Body of pancreas (tissue), 4 donors: ENCODE data around the gene SRP54.

ENCODE experiments used
- CTCF ChIP-seq, 7 experiments: fragments of 450-650 bp in 4 of 7; fragments of 200-600 bp in 3 of 7; sonication (generic) in 3 of 7; IDR thresholded peaks; one replicate each; pipeline ENCODE4 v1.5.1; 2016 to 2019; ENCODE audit warnings: antibody characterized with exemption in 7 of 7
- POLR2A ChIP-seq, 3 donors: fragments of 450-650 bp; IDR thresholded peaks; one replicate each; pipeline ENCODE4 v1.6.1; 2016; ENCODE audit warnings: antibody characterized with exemption in 3 of 3, mild to moderate bottlenecking in 2 of 3

- no peak for TF ChIP-seq CTCF (IDR thresholded peaks at IDR 0.05)
- TF ChIP-seq POLR2A (IDR thresholded peaks at IDR 0.05): no peak
Observed at GRCh38 chr14:35028435-35028834, 45.6 kb downstream of the SRP54 start.
